NCI-H446 (cell line): Measurements from ENCODE around the gene RPS28.
"Not testable (repeated sequence)": the region's sequence is repeated elsewhere in the genome, so short reads cannot be mapped to it uniquely, and the experiment has no call there.

Source experiments
- DNase-seq, 2 experiments: peaks; one replicate each; lab custom pipeline; 2025; lab: John Stamatoyannopoulos, UW

Gene RPS28

GRCh38 chr19:8321067-8321985, at the start of gene RPS28, which contains the start of gene NDUFA7:
TSS of gene RPS28 (plus strand) at chr19:8321496. CDS start at chr19:8321531, 35 bp downstream.
TSS of gene NDUFA7 (minus strand) at chr19:8321375. CDS start at chr19:8321358, 17 bp downstream.
- DNase-seq: peak; percentile 93 to 98

GRCh38 chr19:8276508-8276907, 44.8 kb upstream of the RPS28 start:
- DNase-seq: not testable (repeated sequence)

GRCh38 chr19:8291337-8291736, 30.0 kb upstream of the RPS28 start:
- not testable (repeated sequence) for DNase-seq

GRCh38 chr19:8302357-8302691, 19.0 kb upstream of the RPS28 start:
- no peak for DNase-seq

GRCh38 chr19:8302734-8303133, 18.6 kb upstream of the RPS28 start:
- no peak for DNase-seq

- no peak for DNase-seq
Observed at GRCh38 chr19:8304841-8305621, 16.3 kb upstream of the RPS28 start.

- no peak for DNase-seq
Observed at GRCh38 chr19:8305798-8306197, 15.5 kb upstream of the RPS28 start.

GRCh38 chr19:8306235-8307054, 14.9 kb upstream of the RPS28 start:
- DNase-seq: no peak

GRCh38 chr19:8307400-8307964, 13.8 kb upstream of the RPS28 start:
- DNase-seq: no peak

GRCh38 chr19:8307965-8308866, 13.1 kb upstream of the RPS28 start, which contains the start of gene CD320:
TSS of gene CD320 (minus strand) at chr19:8308358. CDS start at chr19:8308290, 68 bp downstream.
- peak; percentile 81 to 93 for DNase-seq

GRCh38 chr19:8308891-8309291, 12.4 kb upstream of the RPS28 start:
- no peak for DNase-seq

- DNase-seq: no peak
Observed at GRCh38 chr19:8310342-8311055, 10.8 kb upstream of the RPS28 start.

GRCh38 chr19:8311461-8312260, 9.6 kb upstream of the RPS28 start:
- peak in 1 of 2 experiments; percentile 44 for DNase-seq

- not testable (repeated sequence) for DNase-seq
Observed at GRCh38 chr19:8314981-8315640, 6.2 kb upstream of the RPS28 start.

- no peak for DNase-seq
Observed at GRCh38 chr19:8316351-8317125, 4.8 kb upstream of the RPS28 start.

GRCh38 chr19:8318835-8319234, 2.5 kb upstream of the RPS28 start:
- not testable (repeated sequence) for DNase-seq

- DNase-seq: no peak
Observed at GRCh38 chr19:8319807-8320520, 1.3 kb upstream of the RPS28 start.
